Stimulated activated CD8-positive, alpha-beta memory T cell treated with anti-CD3 and anti-CD28 coated beads, Interleukin-7, amount 100 ng/mL, for 4 hours (primary cell): ENCODE data around the gene PCDHB4.
"Not testable (repeated sequence)": the region's sequence is repeated elsewhere in the genome, so short reads cannot be mapped to it uniquely, and the experiment has no call there.

Source experiments
- DNase-seq, 2 donors: peaks; one replicate each; pipeline ENCODE4 v3.0.0-alpha.2; 2020; ENCODE audit warnings: low read depth in 2 of 2

Gene PCDHB4

GRCh38 chr5:141121563-141121962 lies at the start of gene PCDHB4:
Gene PCDHB4 (plus strand): TSS chr5:141121818. CDS start chr5:141121999, 181 bp downstream.
- no peak for DNase-seq

GRCh38 chr5:141077826-141078225 lies 43.8 kb upstream of the PCDHB4 start:
- no peak for DNase-seq

- no peak for DNase-seq
Observed at GRCh38 chr5:141082228-141082627, 39.4 kb upstream of the PCDHB4 start.

GRCh38 chr5:141084487-141084989 lies 37.1 kb upstream of the PCDHB4 start:
- no peak for DNase-seq

- DNase-seq = no peak
Observed at GRCh38 chr5:141094481-141095262, 26.9 kb upstream of the PCDHB4 start, which contains the start of gene PCDHB2. Gene PCDHB2 (plus strand): TSS chr5:141094615. CDS start chr5:141094791, 176 bp downstream.

- no peak for DNase-seq
Observed at GRCh38 chr5:141095263-141095641, 26.4 kb upstream of the PCDHB4 start.

GRCh38 chr5:141096181-141096580 lies 25.4 kb upstream of the PCDHB4 start:
- not testable (repeated sequence) for DNase-seq

- DNase-seq = not testable (repeated sequence)
Observed at GRCh38 chr5:141096586-141096985, 25.0 kb upstream of the PCDHB4 start.

- no peak for DNase-seq
Observed at GRCh38 chr5:141100243-141100805, 21.3 kb upstream of the PCDHB4 start, which contains the start of gene PCDHB3. Gene PCDHB3 (plus strand): TSS chr5:141100473. CDS start chr5:141100650, 177 bp downstream.

- DNase-seq = no peak
Observed at GRCh38 chr5:141101059-141101458, 20.6 kb upstream of the PCDHB4 start.

GRCh38 chr5:141102070-141102469 lies 19.5 kb upstream of the PCDHB4 start:
- DNase-seq = not testable (repeated sequence)

GRCh38 chr5:141102471-141102870 lies 19.1 kb upstream of the PCDHB4 start:
- DNase-seq = not testable (repeated sequence)

GRCh38 chr5:141105350-141105749 lies 16.3 kb upstream of the PCDHB4 start:
- no peak for DNase-seq

- DNase-seq = no peak
Observed at GRCh38 chr5:141119250-141119649, 2.4 kb upstream of the PCDHB4 start.

- no peak for DNase-seq
Observed at GRCh38 chr5:141121985-141122384, 367 bp downstream of the PCDHB4 start.

GRCh38 chr5:141123396-141124135 lies 1.9 kb downstream of the PCDHB4 start:
- not testable (repeated sequence) for DNase-seq

GRCh38 chr5:141127305-141127704 lies 5.7 kb downstream of the PCDHB4 start:
- DNase-seq = no peak

GRCh38 chr5:141135030-141135717 lies 13.6 kb downstream of the PCDHB4 start, which contains the start of gene PCDHB5:
Gene PCDHB5 (plus strand): TSS chr5:141135206. CDS start chr5:141135435, 229 bp downstream.
- DNase-seq = no peak

GRCh38 chr5:141135718-141136266 lies 14.2 kb downstream of the PCDHB4 start:
- DNase-seq = no peak

GRCh38 chr5:141137346-141137745 lies 15.7 kb downstream of the PCDHB4 start:
- DNase-seq = not testable (repeated sequence)

GRCh38 chr5:141149812-141150211 lies 28.2 kb downstream of the PCDHB4 start, which contains the start of gene PCDHB6:
Gene PCDHB6 (plus strand): TSS chr5:141150057. CDS start chr5:141150258, 201 bp downstream.
- no peak for DNase-seq
